ENCODE data around the gene IDNK.

Gene IDNK

GRCh38 chr9:83688921-83689320 lies 66.0 kb downstream of the IDNK start:
- H3K27ac ChIP-seq: no peak overlapping the region
- TF ChIP-seq CTCF (conservative IDR thresholded peaks at IDR 0.05; ENCODE audit: low read depth): no peak
- DNase-seq (ENCODE audit: low spot score): no peak
- ChIA-PET POLR2A (ENCODE audit: low non-redundant PET) (interaction anchor here (1.1 kb wide), 1 partner anchor 10 kb away, joined by 3 read pairs; no protein-coding TSS in a partner anchor), CTCF (interaction anchor here (0.6 to 0.9 kb wide), 3 partner anchors 19 to 490 kb away, joined by 3 to 7 read pairs (median 3); no protein-coding TSS in a partner anchor)

- H3K27ac ChIP-seq: no peak overlapping the region
- ChIA-PET POLR2A (ENCODE audit: low non-redundant PET) (interaction anchor here (0.6 kb wide), 1 partner anchor 13 kb away, joined by 3 read pairs; no protein-coding TSS in a partner anchor), CTCF (no interaction called here)
- no peak for DNase-seq (ENCODE audit: low spot score)
- TF ChIP-seq CTCF (conservative IDR thresholded peaks at IDR 0.05; ENCODE audit: low read depth): no peak
Measured at GRCh38 chr9:83691492-83691891, 68.5 kb downstream of the IDNK start.
